Gastroesophageal sphincter (tissue), 4 donors: Measurements from ENCODE around the gene SSU72. TPM values are rescaled to one million over a fixed set of nuclear protein-coding genes. Genes with fewer than 3 reads are reported as not detected.
"Not testable (repeated sequence)": the region's sequence is repeated elsewhere in the genome, so short reads cannot be mapped to it uniquely, and the experiment has no call there.

Experiments
- ATAC-seq: fragments of 150-250 bp; one replicate; pipeline ENCODE4 v1.9.1; 2016; ENCODE audit warnings: mild to moderate bottlenecking, moderate library complexity
- H3K27ac ChIP-seq, 4 donors: fragments of 200-600 bp; sonication (generic) in 3 of 4; 1 replicate in 3 of 4; 2 replicates in 1 of 4; pipeline ENCODE4 v1.5.1; 2016 to 2019
- H3K27me3 ChIP-seq: fragments of 200-600 bp; sonication (generic); one replicate; pipeline ENCODE4 v1.5.1; 2019
- H3K36me3 ChIP-seq, 2 donors: fragments of 200-600 bp; sonication (generic); one replicate each; pipeline ENCODE4 v1.5.1; 2019; ENCODE audit warnings: control low read depth in 1 of 2
- H3K4me1 ChIP-seq, 3 donors: fragments of 200-600 bp; sonication (generic); 1 replicate in 2 of 3; 2 replicates in 1 of 3; pipeline ENCODE4 v1.5.1; 2016 to 2019; ENCODE audit warnings: control low read depth in 2 of 3
- H3K4me3 ChIP-seq, 2 donors: fragments of 200-600 bp; sonication (generic); one replicate each; pipeline ENCODE4 v1.5.1; 2019; ENCODE audit warnings: mild to moderate bottlenecking in 1 of 2, moderate library complexity in 1 of 2
- H3K9me3 ChIP-seq, 3 donors: fragments of 200-600 bp; sonication (generic); one replicate each; pipeline ENCODE4 v1.5.1; 2017 to 2019; ENCODE audit warnings: control low read depth in 2 of 3
- CTCF ChIP-seq, 4 experiments: fragments of 200-600 bp in 2 of 4; fragments of 450-650 bp in 2 of 4; sonication (generic) in 1 of 4; IDR thresholded peaks; one replicate each; pipeline ENCODE4 v1.5.1; 2017 to 2019; ENCODE audit warnings: antibody characterized with exemption in 4 of 4, mild to moderate bottlenecking in 2 of 4, moderate library complexity in 2 of 4
- EP300 ChIP-seq: sonication (generic); formaldehyde crosslinking; IDR thresholded peaks from one replicate; pipeline ENCODE4 v1.6.1; 2017; ENCODE audit warnings: antibody characterized with exemption, mild to moderate bottlenecking
- POLR2A ChIP-seq, 2 donors: fragments of 450-650 bp; IDR thresholded peaks; one replicate each; pipeline ENCODE4 v1.6.1; 2017; ENCODE audit warnings: antibody characterized with exemption in 2 of 2, mild to moderate bottlenecking in 2 of 2, moderate library complexity in 1 of 2
- POLR2AphosphoS5 ChIP-seq: sonication (generic); formaldehyde crosslinking; IDR thresholded peaks from one replicate; pipeline ENCODE4 v1.6.1; 2017; ENCODE audit warnings: antibody characterized with exemption
- WGBS, 2 donors: methylation state at CpG; one replicate each; pipeline ENCODE4 v1.1.5; 2018; ENCODE audit warnings: low coverage in 1 of 2; 5-methylcytosine and 5-hydroxymethylcytosine counted together
- total RNA-seq, 4 donors: library from RNA; depleted of rRNA; stranded (reverse); fragments of >200 nt; gene quantifications; one replicate each; pipeline ENCODE4 v1.1.0, GENCODE V29; 2016

Gene SSU72
- total RNA-seq, 4 donors from 2014 or later, result 90.5 to 109 (median 98.9) TPM

GRCh38 chr1:1535201-1536018, 39.3 kb downstream of the SSU72 start:
- Histone ChIP-seq H3K27ac (peak overlapping the region in 1 of 4 donors; percentile 53), H3K36me3 (peaks cover 0 to 30% of the 10 kb centered on the region in 2 donors), H3K4me3 (no peak overlapping the region), H3K27me3 (no peaks in the 10 kb centered on the region), H3K4me1 (peaks cover 0 to 46% (median 8%) of the 10 kb centered on the region in 3 donors), H3K9me3 (peaks cover 0 to 10% (median 0%) of the 10 kb centered on the region in 3 donors)
- TF ChIP-seq POLR2A (IDR thresholded peaks at IDR 0.05), result no peak
- no peak for TF ChIP-seq EP300
- TF ChIP-seq POLR2AphosphoS5, result no peak
- no peak for TF ChIP-seq CTCF (IDR thresholded peaks at IDR 0.05)
- WGBS, 2 donors, result no CpG with 5 or more reads among the region's 66 CpGs
- no peak for ATAC-seq

DNA sequence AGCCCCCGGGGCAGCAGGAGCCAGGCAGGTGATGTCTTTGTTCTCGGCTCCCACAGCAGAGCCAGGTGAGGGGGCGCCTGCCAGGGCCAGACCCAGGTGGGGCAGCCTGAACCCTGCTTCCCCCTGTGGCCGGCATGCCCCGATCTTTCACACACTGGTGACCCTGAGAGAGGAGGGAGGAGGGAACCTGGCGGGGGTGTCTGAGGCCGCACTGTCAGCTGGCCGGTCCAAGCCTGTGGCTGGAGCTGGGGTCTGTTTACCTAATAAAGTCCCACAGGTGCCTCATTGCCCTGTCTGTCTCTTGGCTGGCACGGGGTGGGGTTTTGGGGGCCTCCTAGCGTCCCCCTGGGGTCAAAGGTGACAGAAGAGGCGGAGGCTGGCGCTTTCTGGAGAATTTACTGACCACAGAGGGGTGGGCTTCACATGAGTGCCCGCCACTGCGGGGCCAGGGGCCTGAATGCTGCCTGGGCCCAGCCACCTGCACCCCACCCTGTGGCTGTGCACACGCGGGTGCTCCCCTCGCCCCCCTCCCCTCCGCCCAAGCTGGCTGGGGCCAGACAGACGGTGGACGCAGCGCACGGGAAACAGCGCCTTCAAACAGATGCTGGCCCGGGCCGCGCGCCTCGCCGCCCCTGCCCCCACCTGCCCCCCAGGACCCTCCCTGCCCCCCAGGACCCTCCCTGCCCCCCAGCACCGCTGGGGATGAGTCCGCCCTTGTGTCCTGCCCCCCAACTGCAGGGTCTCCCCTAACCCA, 40.1 kb downstream of the SSU72 start:
- no peak for ATAC-seq
- Histone ChIP-seq H3K27me3 (no peaks in the 10 kb centered on the region), H3K9me3 (peaks cover 0 to 10% (median 0%) of the 10 kb centered on the region in 3 donors), H3K4me3 (no peak overlapping the region), H3K36me3 (peaks cover 0 to 37% of the 10 kb centered on the region in 2 donors), H3K27ac (peak overlapping the region in 1 of 4 donors; percentile 15), H3K4me1 (peaks cover 0 to 43% (median 8%) of the 10 kb centered on the region in 3 donors)
- TF ChIP-seq POLR2A (IDR thresholded peaks at IDR 0.05) (no peak), CTCF (IDR thresholded peaks at IDR 0.05) (no peak), POLR2AphosphoS5 (no peak), EP300 (no peak)
- 80% methylated on average over 2 of the region's 31 CpGs; no CpG with 5 or more reads in 1 of the 2 donors for WGBS, 2 donors

- H3K9me3 ChIP-seq, result peaks cover 0 to 10% (median 0%) of the 10 kb centered on the region in 3 donors
- peaks cover 0 to 37% (median 3%) of the 10 kb centered on the region in 3 donors for H3K4me1 ChIP-seq
- not testable (repeated sequence) for H3K27me3 ChIP-seq, ATAC-seq, H3K4me3 ChIP-seq
- peaks cover 0 to 43% of the 10 kb centered on the region in 2 donors for H3K36me3 ChIP-seq
- no CpG with 5 or more reads among the region's 18 CpGs for WGBS, 2 donors
- H3K27ac ChIP-seq, result peak overlapping the region in 2 of 4 donors; percentile 15 to 37
Observed at GRCh38 chr1:1533894-1534291, 40.8 kb downstream of the SSU72 start.

- Histone ChIP-seq H3K27ac (peak overlapping the region in 2 of 4 donors; percentile 48 to 60), H3K36me3 (peaks cover 0 to 48% of the 10 kb centered on the region in 2 donors), H3K4me1 (peaks cover 0 to 31% (median 0%) of the 10 kb centered on the region in 3 donors), H3K9me3 (peaks cover 0 to 10% (median 0%) of the 10 kb centered on the region in 3 donors)
- H3K27me3 ChIP-seq, H3K4me3 ChIP-seq: not testable (repeated sequence)
- no CpG with 5 or more reads among the region's 22 CpGs for WGBS, 2 donors
- ATAC-seq, result peak; percentile 20
Observed at GRCh38 chr1:1533176-1533893, 41.3 kb downstream of the SSU72 start.

GRCh38 chr1:1531947-1532346, 42.7 kb downstream of the SSU72 start:
- WGBS, 2 donors, result 92 to 94% methylated on average over 4 of the region's 4 CpGs
- H3K36me3 ChIP-seq, result peaks cover 0 to 62% of the 10 kb centered on the region in 2 donors
- H3K4me3 ChIP-seq, result no peak overlapping the region
- peaks cover 0 to 17% (median 0%) of the 10 kb centered on the region in 3 donors for H3K4me1 ChIP-seq
- H3K9me3 ChIP-seq, result peaks cover 0 to 10% (median 0%) of the 10 kb centered on the region in 3 donors
- no peak for ATAC-seq
- H3K27me3 ChIP-seq, result no peaks in the 10 kb centered on the region
- no peak overlapping the region for H3K27ac ChIP-seq
- TF ChIP-seq CTCF (IDR thresholded peaks at IDR 0.05) (no peak), POLR2A (IDR thresholded peaks at IDR 0.05) (no peak), POLR2AphosphoS5 (no peak)
